Mucosa of descending colon (tissue), 3 donors: Measurements from ENCODE around the gene STPG4. TPM values are rescaled to one million over a fixed set of nuclear protein-coding genes. Genes with fewer than 3 reads are reported as not detected.
A peak's percentile ranks its signal among the peaks of the same experiment; 100 is the strongest.
"Not testable (repeated sequence)": the region's sequence is repeated elsewhere in the genome, so short reads cannot be mapped to it uniquely, and the experiment has no call there.

Experiments used
- ATAC-seq: fragments of 200-7000 bp; cut with Tn5 transposase; one replicate; pipeline ENCODE4 v1.9.1; 2020; ENCODE audit warnings: mild to moderate bottlenecking, moderate library complexity
- DNase-seq, 3 donors: peaks; one replicate each; pipeline ENCODE4 v3.0.0-alpha.2; 2020
- H3K36me3 ChIP-seq: fragments of 200-600 bp; one replicate; pipeline ENCODE4 v1.8.0; 2021; ENCODE audit warnings: low read depth, mild to moderate bottlenecking
- H3K4me1 ChIP-seq: fragments of 200-600 bp; one replicate; pipeline ENCODE4 v1.8.0; 2021; ENCODE audit warnings: low read depth, mild to moderate bottlenecking
- H3K4me3 ChIP-seq: fragments of 200-600 bp; one replicate; pipeline ENCODE4 v1.8.0; 2021; ENCODE audit warnings: mild to moderate bottlenecking
- H3K9me3 ChIP-seq: fragments of 200-600 bp; one replicate; pipeline ENCODE4 v1.8.0; 2021; ENCODE audit warnings: mild to moderate bottlenecking
- intact Hi-C, 2 donors: fragments of 100-400 bp; cut with DNase I in 1 of 2; cut with micrococcal nuclease in 1 of 2; formaldehyde crosslinking; loops; one replicate each; pipeline versions ENCODE4 v1.11.0 to v1.11.1; 2022; cut with DNase I, micrococcal nuclease
- total RNA-seq, 3 donors: library from RNA; stranded (reverse); fragmentation: NEBNext Ultra II Directional in 2 of 3; extraction: Animal tissue kit (Norgen Biotek cat#: 25700) in 2 of 3; gene quantifications; one replicate each; pipeline versions ENCODE4 v1.2.1 to v1.2.4, GENCODE V29; 2021 to 2023
- TF ChIP-seq, protein P1 (sequence below): fragments of 200-600 bp; IDR thresholded peaks from one replicate; pipeline ENCODE4 v1.8.0; 2022; ENCODE audit warnings: antibody characterized with exemption, mild to moderate bottlenecking
- donor health status: DM: no; HTN: no; CAD: no; lungs with moderate emphysema.
- donor health status: DM: no; HTN: no; CAD: no.
- donor health status: DM: no; HTN: yes; CAD: no.

Gene STPG4
- total RNA-seq, 3 donors from 2014 or later: 0.46 to 0.63 TPM; not detected in 1

DNA sequence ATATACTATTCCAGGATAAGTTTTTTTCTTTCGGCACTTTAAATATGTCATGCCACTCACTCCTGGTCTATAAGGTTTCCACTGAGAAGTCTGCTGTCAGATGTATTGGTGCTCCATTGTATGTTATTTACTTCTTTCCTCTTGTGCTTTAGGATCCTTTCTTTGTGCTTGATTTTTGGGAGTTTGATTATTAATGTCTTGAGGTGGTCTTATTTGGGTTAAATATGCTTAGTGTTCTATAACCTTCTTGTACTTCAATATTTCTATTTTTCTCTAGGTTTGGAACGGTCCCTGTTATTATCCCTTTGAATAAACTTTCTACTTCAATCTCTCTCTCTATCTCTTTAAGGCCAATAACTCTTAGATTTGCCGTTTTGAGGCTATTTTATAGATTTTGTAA lies 28.3 kb downstream of the STPG4 start:
- intact Hi-C loops: no loop called here
- TF ChIP-seq, protein P1, sequence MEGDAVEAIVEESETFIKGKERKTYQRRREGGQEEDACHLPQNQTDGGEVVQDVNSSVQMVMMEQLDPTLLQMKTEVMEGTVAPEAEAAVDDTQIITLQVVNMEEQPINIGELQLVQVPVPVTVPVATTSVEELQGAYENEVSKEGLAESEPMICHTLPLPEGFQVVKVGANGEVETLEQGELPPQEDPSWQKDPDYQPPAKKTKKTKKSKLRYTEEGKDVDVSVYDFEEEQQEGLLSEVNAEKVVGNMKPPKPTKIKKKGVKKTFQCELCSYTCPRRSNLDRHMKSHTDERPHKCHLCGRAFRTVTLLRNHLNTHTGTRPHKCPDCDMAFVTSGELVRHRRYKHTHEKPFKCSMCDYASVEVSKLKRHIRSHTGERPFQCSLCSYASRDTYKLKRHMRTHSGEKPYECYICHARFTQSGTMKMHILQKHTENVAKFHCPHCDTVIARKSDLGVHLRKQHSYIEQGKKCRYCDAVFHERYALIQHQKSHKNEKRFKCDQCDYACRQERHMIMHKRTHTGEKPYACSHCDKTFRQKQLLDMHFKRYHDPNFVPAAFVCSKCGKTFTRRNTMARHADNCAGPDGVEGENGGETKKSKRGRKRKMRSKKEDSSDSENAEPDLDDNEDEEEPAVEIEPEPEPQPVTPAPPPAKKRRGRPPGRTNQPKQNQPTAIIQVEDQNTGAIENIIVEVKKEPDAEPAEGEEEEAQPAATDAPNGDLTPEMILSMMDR: no peak
- no peaks in the 10 kb centered on the region for H3K9me3 ChIP-seq
- no peak overlapping the region for H3K4me3 ChIP-seq
- no peaks in the 10 kb centered on the region for H3K36me3 ChIP-seq
- no peak for ATAC-seq
- no peaks in the 10 kb centered on the region for H3K4me1 ChIP-seq
- no peak for DNase-seq

DNA sequence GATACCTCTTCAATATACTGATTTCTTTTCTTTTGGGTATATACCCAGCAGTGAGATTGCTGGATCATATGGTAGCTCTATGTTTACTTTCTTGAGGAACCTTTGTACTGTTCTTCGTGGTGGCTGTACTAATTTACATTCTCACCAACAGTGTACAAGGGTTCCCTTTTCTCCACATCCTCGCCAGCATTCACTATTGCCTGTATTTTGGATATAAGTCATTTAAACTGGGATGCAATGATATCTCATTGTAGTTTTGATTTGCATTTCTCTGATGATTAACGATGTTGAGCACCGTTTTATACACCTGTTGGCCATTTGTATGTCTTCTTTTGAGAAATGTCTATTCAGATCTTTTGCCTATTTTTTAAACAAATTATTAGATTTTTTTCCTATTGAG lies 30.4 kb downstream of the STPG4 start:
- H3K9me3 ChIP-seq, H3K36me3 ChIP-seq, intact Hi-C loops, H3K4me3 ChIP-seq, H3K4me1 ChIP-seq: not testable (repeated sequence)
- peak; percentile 69 for ATAC-seq
- DNase-seq: peak in 1 of 3 donors; percentile 54

DNA sequence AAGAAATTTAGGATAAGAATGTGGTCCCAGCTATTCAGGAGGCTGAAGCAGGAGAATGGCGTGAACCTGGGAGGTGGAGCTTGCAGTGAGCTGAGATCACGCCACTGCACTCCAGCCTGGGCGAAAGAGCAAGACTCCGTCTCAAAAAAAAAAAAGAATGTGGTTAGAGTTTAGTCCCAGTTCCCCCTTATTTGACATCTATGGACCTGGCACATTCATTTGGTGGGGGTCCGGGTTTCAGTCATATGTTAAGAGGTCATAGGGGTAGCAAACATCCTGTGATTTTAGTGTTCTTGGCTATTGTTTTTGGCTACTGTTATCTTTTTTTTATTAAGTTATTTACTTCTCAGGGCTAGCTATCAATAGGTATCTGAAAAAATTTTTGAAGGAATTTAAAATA lies 34.7 kb downstream of the STPG4 start:
- ATAC-seq, DNase-seq, H3K4me1 ChIP-seq, H3K4me3 ChIP-seq, intact Hi-C loops, H3K36me3 ChIP-seq, H3K9me3 ChIP-seq: not testable (repeated sequence)

DNA sequence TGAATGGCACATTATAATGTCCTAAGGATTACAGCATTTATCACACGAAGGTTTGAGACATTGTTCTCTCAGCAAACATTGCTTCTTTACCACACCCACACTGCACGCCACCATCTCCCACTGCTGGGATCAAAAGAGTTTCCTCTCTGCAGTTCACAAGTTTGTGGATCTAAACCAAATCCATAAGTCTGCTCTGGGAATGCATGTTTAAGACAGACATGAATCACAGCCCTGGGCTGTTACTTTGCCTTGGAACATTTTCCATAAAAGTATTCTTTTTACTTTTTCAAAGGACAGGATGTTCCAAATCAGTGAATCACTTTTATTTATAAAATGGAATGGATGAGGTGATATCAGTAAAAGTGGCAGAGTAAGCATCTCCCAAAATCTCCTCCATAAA lies 36.1 kb downstream of the STPG4 start:
- ATAC-seq (peak; percentile 56), DNase-seq (peak in 1 of 3 donors; percentile 31)
- Histone ChIP-seq H3K4me1 (no peaks in the 10 kb centered on the region), H3K9me3 (no peaks in the 10 kb centered on the region), H3K36me3 (no peaks in the 10 kb centered on the region), H3K4me3 (no peak overlapping the region)
- TF ChIP-seq, protein P1: no peak
- intact Hi-C loops: no loop called here

DNA sequence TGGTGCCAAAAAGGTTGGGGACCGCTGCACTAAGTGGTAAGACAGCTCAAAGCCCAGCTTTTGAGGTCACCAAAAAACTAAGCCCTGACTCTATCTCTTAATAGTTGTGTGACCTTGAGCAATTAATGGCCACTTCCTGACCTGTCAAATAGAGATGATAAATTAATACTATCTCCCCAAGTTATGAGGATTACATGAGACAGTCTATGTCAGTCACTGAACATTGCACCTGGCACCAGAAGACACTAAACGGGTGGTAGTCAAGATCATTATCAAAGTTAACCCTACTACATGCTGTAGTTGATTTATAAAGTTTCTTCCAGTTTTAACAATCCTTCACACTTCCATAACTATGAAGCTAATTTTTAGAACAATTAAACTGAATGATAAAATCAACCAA lies 36.5 kb downstream of the STPG4 start:
- no peaks in the 10 kb centered on the region for H3K9me3 ChIP-seq
- DNase-seq (no peak), ATAC-seq (no peak)
- no peaks in the 10 kb centered on the region for H3K4me1 ChIP-seq
- intact Hi-C loops: no loop called here
- no peak overlapping the region for H3K4me3 ChIP-seq
- H3K36me3 ChIP-seq: no peaks in the 10 kb centered on the region
- TF ChIP-seq, protein P1: no peak

DNA sequence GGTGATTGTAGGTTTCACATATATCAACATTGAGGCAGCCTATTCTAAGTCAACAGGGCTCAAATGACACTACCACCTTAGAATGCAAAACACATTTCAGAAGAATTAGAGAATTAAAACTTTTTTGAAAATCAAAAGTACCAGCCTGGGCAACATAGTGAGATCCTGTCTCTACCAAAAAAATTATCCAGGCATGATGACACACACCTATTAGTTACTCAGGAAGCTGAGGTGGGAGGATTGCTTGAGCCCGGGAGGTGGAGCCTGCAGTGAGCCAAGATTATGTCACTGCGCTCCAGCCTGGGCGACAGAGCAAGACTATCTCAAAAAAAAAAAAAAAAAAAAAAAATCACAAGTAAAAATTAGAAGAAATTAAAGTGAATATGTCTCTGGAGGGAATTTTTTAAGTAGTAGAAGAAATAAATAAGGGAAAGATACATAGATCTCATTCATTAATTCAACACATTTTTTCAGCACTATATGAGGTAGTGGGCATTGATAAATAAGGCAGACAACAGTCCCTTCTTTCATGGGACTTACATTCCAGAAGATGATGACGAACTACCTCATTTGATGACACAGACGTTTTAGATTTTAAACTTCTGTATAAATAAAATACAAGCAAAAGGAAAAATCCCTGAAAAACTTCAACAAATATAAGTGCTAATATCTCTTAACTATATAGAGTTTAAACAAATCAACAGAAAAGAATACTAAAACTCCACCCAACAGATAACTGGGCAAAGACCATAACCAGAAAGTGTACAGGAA lies 42.3 kb downstream of the STPG4 start:
- Histone ChIP-seq H3K4me1 (no peaks in the 10 kb centered on the region), H3K36me3 (no peaks in the 10 kb centered on the region), H3K4me3 (no peak overlapping the region), H3K9me3 (no peaks in the 10 kb centered on the region)
- TF ChIP-seq, protein P1: no peak
- intact Hi-C loops: no loop called here
- DNase-seq (no peak), ATAC-seq (no peak)

DNA sequence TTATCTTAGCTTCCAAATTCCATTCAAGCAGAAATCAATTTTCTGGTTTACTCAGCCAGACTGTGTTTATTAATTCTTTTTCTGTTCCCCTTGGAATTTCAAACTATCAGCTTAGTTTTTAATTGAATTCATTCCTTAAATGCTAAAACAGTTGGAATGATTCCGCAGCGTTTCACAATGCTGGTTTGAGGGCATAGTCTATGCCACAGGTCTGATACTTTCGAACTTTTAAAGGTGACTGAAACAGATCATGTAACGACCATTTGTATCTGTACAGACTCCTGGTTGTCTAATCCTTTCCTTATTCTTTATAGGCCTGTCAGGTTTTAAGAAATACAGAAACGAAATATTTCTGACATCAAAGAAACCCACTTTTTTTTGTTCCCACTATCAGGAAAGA lies 45.4 kb downstream of the STPG4 start:
- H3K4me3 ChIP-seq: no peak overlapping the region
- TF ChIP-seq, protein P1: no peak
- H3K4me1 ChIP-seq: no peaks in the 10 kb centered on the region
- intact Hi-C loops: no loop called here
- ATAC-seq (no peak), DNase-seq (no peak)
- no peaks in the 10 kb centered on the region for H3K36me3 ChIP-seq
- H3K9me3 ChIP-seq: no peaks in the 10 kb centered on the region
